ENCODE results near the gene CAMSAP2.

DNA sequence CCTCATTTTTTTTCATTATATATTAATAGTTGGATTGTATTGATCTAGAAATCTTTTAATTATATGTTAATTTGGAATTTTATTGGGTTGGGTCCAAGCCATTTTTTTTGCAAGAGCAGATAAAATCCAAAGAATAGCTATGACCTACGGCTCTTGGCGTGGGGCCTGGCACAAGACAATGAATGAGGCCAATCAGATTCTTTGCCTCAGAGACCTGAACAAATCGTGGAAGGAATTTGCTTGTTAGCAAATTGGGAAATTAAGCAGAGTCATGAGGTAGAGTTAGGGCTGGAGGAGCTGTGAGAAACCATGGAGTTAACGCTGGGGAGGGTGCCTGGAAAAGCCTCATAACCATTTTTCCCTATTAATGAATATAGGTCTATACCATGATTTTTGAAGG, 40.1 kb downstream of the CAMSAP2 start:
- TF ChIP-seq GABPA (IDR thresholded peaks at IDR 0.05; ENCODE audit: low read depth) (no peak), RFX5 (IDR thresholded peaks at IDR 0.05; ENCODE audit: low read length) (no peak)
- TF ChIP-seq, protein P1, sequence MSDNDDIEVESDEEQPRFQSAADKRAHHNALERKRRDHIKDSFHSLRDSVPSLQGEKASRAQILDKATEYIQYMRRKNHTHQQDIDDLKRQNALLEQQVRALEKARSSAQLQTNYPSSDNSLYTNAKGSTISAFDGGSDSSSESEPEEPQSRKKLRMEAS (IDR thresholded peaks at IDR 0.05; ENCODE audit: low read depth): no peak
- TF ChIP-seq, protein P2, sequence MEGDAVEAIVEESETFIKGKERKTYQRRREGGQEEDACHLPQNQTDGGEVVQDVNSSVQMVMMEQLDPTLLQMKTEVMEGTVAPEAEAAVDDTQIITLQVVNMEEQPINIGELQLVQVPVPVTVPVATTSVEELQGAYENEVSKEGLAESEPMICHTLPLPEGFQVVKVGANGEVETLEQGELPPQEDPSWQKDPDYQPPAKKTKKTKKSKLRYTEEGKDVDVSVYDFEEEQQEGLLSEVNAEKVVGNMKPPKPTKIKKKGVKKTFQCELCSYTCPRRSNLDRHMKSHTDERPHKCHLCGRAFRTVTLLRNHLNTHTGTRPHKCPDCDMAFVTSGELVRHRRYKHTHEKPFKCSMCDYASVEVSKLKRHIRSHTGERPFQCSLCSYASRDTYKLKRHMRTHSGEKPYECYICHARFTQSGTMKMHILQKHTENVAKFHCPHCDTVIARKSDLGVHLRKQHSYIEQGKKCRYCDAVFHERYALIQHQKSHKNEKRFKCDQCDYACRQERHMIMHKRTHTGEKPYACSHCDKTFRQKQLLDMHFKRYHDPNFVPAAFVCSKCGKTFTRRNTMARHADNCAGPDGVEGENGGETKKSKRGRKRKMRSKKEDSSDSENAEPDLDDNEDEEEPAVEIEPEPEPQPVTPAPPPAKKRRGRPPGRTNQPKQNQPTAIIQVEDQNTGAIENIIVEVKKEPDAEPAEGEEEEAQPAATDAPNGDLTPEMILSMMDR (IDR thresholded peaks at IDR 0.05): no peak
- TF ChIP-seq, protein P3, sequence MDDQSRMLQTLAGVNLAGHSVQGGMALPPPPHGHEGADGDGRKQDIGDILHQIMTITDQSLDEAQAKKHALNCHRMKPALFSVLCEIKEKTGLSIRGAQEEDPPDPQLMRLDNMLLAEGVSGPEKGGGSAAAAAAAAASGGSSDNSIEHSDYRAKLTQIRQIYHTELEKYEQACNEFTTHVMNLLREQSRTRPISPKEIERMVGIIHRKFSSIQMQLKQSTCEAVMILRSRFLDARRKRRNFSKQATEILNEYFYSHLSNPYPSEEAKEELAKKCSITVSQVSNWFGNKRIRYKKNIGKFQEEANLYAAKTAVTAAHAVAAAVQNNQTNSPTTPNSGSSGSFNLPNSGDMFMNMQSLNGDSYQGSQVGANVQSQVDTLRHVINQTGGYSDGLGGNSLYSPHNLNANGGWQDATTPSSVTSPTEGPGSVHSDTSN (IDR thresholded peaks at IDR 0.05): no peak
